HL-60 (cell line): ENCODE results near the gene EXOC2.

Experiments used
- DNase-seq, 2 experiments: peaks; one replicate each; pipeline ENCODE4 v3.0.0-alpha.2; 2010 to 2020; ENCODE audit warnings: low read depth in 1 of 2, low spot score in 1 of 2
- H3K27ac ChIP-seq: fragments of 250-450 bp; sonication (Bioruptor Pico); replicated peaks from 2 replicates; pipeline ENCODE4 v1.5.1; 2020; ENCODE audit warnings: mild to moderate bottlenecking, moderate library complexity
- H3K27me3 ChIP-seq: fragments of 250-450 bp; sonication (Bioruptor Pico); 2 replicates; pipeline ENCODE4 v1.5.1; 2021; ENCODE audit warnings: mild to moderate bottlenecking, moderate library complexity; ENCODE audit not compliant: insufficient read depth, poor library complexity, severe bottlenecking
- H3K4me3 ChIP-seq: replicated peaks from 2 replicates; pipeline ENCODE4 v1.5.1; 2011; ENCODE audit warnings: mild to moderate bottlenecking, control low read depth, low read length; ENCODE audit not compliant: insufficient read depth
- CTCF ChIP-seq: IDR thresholded peaks from one replicate; pipeline ENCODE4 v1.5.1; 2011; ENCODE audit warnings: low read length, control low read depth, inconsistent platforms; ENCODE audit not compliant: insufficient read depth
- GABPA ChIP-seq: IDR thresholded peaks from 2 replicates; pipeline ENCODE4 v1.6.1; 2012; ENCODE audit warnings: low read depth
- POLR2AphosphoS5 ChIP-seq: IDR thresholded peaks from 2 replicates; pipeline ENCODE4 v1.6.1; 2012; ENCODE audit warnings: low read depth
- REST ChIP-seq: IDR thresholded peaks from 2 replicates; pipeline ENCODE4 v1.6.1; 2012; ENCODE audit warnings: low read depth; ENCODE audit not compliant: insufficient replicate concordance
- SPI1 ChIP-seq: IDR thresholded peaks from 2 replicates; pipeline ENCODE4 v1.6.1; 2012; ENCODE audit warnings: low read depth, mild to moderate bottlenecking, borderline replicate concordance

The EXOC2 gene

GRCh38 chr6:680251-680650 lies 12.7 kb downstream of the EXOC2 start:
- no peaks in the 10 kb centered on the region for H3K27me3 ChIP-seq
- no peak overlapping the region for H3K4me3 ChIP-seq
- TF ChIP-seq CTCF (no peak), SPI1 (no peak), GABPA (no peak), POLR2AphosphoS5 (no peak), REST (no peak)
- no peak for DNase-seq
- H3K27ac ChIP-seq, result no peak overlapping the region

- no peak for DNase-seq
- TF ChIP-seq CTCF, result no peak
- no peak for TF ChIP-seq REST
- no peak for TF ChIP-seq SPI1
- no peak for TF ChIP-seq GABPA
- no peak for TF ChIP-seq POLR2AphosphoS5
- no peak overlapping the region for H3K27ac ChIP-seq
- H3K4me3 ChIP-seq, result no peak overlapping the region
- no peaks in the 10 kb centered on the region for H3K27me3 ChIP-seq
These were observed 13.7 kb downstream of the EXOC2 start for GRCh38 chr6:679282-679681.

- no peak for DNase-seq
- H3K4me3 ChIP-seq, result no peak overlapping the region
- TF ChIP-seq GABPA (no peak), REST (no peak)
- H3K27me3 ChIP-seq, result no peaks in the 10 kb centered on the region
- H3K27ac ChIP-seq, result no peak overlapping the region
These were observed 14.4 kb downstream of the EXOC2 start for GRCh38 chr6:678520-678919.

GRCh38 chr6:677919-678318 lies 15.0 kb downstream of the EXOC2 start:
- no peak for TF ChIP-seq REST
- TF ChIP-seq SPI1, result no peak
- TF ChIP-seq CTCF, result no peak
- DNase-seq, result no peak
- no peak overlapping the region for H3K4me3 ChIP-seq
- no peak overlapping the region for H3K27ac ChIP-seq
- no peaks in the 10 kb centered on the region for H3K27me3 ChIP-seq
